ENCODE results near the gene SLC39A8.
"Not testable (repeated sequence)": the region's sequence is repeated elsewhere in the genome, so short reads cannot be mapped to it uniquely, and the experiment has no call there.

Gene SLC39A8

DNA sequence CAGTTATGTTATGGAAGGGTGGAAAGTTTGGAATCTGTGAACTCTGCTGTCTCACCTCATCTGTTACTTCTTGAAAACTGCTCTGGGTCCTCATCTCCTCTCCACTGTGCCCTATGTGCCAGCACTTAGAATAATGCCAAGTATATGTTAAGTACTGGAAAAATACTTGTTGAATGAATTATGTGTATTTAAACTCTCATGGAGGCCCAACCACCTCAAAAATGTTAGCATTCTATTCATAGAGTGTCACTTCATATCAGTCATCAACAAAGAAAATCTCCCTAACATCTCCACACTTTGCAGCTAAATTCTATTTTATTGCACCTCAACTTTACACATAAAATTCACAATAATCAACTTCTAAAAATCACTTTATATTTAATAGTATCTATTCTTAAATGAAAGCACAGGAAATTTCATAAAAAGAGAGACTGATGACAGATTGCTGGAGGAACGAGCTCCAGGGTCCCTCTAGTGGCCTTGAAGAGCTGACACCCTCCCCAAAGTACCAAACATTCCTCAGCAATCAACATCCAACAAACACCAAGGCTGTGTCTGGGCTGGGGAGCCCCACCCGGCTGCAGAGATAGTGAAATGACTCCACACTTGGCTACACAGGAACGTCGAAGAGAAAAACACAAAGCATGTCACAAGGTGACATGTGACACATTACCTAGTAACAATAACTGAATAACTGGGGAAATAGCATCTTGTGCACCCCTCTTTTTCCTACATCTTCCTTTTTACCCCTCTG lies 45.8 kb downstream of the SLC39A8 start:
- no peak for DNase-seq (ENCODE audit: low read depth in 2 of 2)

DNA sequence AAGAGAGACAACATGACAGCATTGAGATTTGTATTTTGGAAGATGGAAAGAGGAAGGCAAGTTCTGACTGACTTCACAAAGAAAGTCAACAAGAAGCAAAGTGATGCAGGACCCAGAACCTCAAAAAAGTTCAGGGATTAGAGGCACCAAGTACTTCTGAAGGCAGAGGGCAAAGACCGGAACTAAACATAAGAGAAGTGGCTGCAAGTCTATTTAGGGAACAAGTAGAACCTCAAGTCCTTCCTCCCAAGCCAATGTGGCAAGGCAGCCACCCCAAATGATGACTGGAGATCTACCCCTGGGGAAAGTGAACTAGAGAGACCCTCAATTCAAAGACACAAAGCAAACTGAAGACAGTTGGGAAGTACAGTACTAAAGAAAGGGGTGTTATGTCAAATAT lies 46.6 kb downstream of the SLC39A8 start:
- DNase-seq (ENCODE audit: low read depth in 2 of 2) = no peak

DNA sequence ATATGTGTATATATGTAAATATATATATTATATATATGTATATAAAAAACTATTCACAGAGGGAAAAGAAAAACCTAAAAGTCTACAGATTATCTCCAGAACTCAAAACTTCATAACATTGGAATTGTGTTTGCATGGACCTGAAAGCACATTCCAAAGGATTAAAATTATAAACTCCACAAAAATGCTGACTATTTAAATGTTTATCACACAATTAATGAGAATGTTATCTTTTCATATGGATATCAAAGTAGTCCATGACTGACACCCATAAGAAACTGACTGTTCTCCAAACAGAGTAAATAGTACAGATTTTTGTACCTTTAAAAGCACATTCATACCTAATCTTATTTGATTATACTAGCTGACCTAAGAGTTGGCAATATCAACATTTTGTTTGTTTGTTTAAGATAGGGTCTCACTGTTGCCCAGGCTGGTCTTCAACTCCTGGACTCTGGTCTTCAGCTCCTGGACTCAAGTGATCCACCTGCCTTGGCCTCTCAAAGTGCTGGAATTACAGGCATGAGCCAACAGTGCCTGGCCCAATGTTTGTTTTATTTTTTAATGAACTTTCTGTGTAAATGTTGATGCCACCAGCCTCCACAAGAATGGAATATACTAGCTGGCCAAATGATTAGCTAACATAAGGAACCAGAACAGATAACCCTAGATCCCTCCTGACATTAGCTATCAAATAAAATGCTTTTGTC lies 50.0 kb downstream of the SLC39A8 start:
- no peak for DNase-seq (ENCODE audit: low read depth in 2 of 2)

DNA sequence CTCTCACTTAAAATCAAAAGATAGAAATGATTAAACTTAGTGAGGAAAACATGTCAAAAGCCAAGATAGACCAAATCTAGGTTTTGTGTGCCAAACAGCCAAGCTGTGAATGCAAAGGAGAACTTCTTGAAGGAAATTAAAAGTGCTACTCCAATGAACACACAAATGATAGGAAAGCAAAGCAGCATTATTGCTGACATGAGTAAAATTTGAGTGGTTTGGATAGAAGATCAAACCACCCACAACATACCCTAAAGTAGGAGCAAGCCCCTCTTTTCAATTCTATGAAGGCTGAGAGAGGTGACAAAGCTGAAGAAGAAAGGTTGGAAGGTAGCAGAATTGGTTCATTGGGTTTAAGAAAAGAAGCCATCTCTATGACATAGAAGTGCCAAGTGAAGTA lies 56.8 kb downstream of the SLC39A8 start:
- no peak for DNase-seq (ENCODE audit: low read depth in 2 of 2)

DNA sequence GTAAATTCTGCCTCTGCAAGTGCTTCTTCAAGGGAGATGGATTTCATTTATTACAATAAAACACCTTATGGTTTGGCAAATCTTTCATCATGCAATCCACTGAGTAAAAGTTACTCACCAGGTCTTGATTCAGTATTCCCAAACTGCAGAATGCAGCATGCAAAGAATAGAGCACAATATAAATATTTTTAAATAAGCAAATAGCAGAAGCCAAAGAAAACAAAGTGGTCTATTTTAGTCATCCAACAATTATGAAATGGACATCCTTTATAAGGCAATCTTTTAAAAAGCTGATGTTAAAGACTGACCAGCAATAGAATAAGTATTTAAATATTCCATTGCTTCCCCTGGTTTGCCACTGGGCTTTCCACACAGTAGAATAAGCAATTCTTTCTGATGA lies 59.5 kb downstream of the SLC39A8 start:
- DNase-seq (ENCODE audit: low read depth in 2 of 2) = no peak

DNA sequence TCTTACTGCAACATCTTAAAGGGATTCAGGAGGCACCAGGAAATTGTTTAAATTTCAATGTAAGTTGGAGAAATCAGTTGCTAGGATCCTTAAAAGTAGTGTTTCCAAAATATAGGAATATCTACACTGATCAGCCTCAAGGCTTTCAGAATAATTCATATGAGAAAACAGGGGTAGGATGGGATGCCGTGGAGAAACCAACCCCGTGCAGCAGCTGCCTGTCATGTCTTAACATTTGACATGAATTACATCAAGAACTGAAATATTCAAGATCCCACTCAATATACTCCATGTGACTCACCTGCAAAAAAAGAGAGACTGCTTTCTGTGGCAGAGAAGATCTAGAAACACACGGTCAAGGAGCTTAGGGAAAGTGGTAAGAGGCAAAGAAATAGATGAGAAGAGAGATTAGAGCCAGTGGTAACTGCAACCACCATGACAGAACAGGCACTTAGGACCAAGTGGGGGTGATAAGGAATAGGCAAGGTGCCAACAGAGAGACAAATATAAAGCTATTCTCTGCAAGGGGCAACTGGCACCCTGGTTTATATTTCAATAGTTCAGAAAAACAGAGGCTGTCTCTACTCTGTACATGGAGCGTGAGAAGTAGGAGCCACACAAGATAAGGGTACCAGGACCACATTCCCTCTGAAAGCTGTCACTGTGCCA lies 64.0 kb downstream of the SLC39A8 start:
- no peak for DNase-seq (ENCODE audit: low read depth in 2 of 2)

DNA sequence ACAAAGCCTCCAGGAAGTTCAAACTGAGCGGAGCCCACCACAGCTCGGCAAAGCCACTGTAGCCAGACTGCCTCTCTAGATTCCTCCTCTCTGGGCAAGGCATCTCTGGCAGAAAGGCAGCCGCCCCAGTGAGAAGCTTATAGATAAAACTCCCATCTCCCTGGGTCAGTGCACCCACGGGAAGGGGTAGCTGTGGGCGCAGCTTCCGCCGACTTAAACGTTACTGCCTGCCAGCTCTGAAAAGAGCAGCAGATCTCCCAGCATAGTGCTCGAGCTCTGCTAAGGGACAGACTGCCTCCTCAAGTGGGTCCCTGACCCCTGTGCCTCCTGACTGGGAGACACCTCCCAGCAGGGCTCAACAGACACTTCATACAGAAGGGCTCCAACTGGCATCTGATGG lies 72.0 kb downstream of the SLC39A8 start:
- not testable (repeated sequence) for DNase-seq (ENCODE audit: low read depth in 2 of 2)

DNA sequence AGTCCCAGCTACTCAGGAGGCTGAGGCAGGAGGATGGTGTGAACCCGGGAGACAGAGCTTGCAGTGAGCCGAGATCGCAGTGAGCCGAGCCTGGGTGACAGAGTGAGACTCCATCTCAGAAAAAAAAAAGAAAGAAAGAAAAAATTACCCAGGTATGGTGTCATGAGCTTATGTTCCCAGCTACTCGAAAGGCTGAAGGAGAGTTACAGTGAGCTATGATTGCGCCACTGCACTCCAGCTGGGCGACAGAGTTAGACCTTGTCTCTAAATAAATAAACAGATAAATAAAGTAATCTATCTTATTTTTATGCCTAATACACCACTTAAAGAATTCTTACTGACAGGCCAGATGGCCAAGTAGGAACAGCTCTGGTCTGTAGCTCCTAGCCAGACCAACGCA lies 73.0 kb downstream of the SLC39A8 start:
- DNase-seq (ENCODE audit: low read depth in 2 of 2) = no peak

DNA sequence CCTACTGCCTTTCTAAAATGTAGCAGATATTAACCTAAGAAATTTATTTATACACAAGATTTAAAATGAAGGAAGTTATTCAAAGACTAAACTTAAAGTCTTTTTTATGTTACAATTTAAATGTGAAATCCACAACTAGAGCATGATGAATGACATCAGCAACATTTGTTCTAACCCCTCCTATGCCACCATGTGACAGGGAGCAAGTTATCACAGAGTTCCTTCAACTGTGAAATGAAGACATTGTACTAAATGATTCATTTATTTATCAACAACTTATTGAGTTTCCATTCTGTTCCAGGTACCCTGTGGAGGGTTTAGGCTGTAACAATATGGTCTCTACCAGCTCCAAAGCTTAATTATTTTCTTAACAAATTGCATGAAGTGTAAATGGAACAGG lies 76.9 kb downstream of the SLC39A8 start:
- DNase-seq (ENCODE audit: low read depth in 2 of 2) = no peak

DNA sequence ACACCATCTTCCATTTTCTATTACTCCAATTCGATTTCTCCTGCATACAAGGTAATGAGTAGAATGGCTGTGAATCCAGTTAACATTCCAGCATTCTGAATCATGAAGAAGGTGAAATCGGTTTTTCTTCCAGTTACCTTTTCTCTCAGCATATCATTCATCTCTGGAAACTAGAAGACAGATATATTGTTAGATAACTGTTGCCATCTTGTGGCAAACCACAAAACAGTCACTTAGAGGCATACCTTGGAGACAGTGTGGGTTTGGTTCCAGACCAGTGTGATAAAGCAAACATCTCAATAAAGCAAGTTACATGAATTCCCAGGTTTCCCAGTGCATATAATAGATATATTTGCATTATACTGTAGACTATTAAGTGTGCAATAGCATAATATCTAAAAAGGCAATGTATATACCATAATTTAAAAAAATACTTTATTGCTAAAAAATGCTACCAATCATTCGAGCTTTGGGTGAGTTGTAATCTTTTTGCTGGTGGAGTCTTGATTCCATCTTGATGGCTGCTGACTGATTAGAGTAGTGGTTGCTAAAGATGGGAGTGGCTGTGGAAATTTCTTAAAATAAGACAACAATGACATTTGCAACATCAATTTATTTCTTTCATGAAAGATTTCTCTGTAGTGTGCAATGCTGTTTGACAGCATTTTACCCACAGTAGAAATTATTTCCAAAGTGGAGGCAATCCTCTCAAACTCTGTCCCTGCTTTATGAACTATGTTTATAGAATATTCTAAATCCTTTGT lies 82.1 kb downstream of the SLC39A8 start:
- DNase-seq (ENCODE audit: low read depth in 2 of 2) = no peak

DNA sequence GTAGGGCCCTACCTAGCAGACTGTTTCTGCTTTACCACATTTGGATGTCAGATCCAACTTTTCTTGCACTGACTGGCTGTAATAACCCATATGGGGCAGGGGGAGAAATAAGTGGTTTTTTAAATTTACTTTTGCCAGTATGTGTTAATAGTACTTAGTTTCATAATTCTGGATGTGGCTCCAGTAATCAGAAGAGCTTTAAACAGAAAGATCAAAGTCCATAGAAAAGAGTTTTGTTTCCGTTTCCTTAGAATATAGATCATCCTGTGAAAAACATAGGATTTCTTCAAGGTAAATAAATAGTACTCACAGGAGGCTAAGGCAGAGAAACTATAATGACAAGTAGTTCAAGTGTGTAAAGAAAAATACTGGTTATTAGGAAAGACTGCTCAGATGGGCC lies 85.6 kb downstream of the SLC39A8 start:
- DNase-seq (ENCODE audit: low read depth in 2 of 2) = no peak

DNA sequence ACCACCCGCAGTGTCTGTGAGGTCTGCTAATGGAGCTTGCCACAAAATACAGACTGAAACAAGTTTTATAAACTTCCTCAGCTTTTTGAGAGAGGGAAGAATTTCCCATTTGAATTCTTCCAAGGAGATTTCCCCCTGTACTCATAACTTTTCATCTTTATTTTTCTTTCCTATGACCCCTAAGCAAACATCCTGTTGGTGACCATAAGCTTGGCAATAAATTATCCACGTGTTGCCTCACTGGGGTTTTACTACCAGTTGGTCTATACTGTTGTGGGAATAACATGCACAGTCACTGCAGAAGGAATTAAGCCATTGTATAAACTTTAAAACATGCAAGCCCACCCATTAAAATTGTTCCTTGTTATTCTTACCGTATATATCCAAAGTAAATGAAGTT lies 86.2 kb downstream of the SLC39A8 start:
- no peak for DNase-seq (ENCODE audit: low read depth in 2 of 2)

DNA sequence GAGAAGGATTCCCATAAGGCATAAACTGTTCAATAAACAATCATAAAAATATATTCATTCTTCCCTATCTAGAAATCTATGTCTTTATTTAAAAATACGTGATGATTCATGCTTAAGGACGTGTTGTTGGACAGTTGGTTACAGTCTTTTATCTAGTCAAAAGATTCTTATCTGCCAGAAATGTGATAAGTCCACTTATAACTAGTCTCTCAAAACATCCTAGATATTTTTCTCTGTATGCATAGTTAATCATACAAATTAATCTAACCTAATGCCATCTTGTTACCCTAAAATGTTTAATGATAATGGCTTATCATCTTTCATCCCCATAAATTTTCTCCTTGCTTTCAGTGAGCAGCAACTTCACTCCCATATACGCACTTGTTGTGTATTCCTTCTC lies 89.0 kb downstream of the SLC39A8 start:
- no peak for DNase-seq (ENCODE audit: low read depth in 2 of 2)

DNA sequence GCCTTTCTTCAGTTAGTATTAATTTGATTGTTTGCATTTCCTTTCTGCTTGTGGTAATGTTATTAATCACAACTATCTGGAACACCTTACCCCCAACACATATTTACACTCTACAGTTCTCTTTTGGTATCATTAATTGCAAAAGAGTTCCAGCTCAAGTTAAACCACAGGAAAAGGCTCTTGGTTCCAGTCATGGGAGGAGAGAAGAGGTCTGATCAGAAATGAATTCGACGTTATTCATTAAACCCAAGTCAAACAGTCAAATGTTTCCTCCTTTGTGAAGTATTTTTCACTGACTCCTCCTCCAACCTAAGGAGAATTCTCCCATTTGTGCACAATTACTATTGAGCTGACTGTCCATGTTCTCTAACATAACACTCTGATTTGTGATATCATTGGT lies 91.4 kb downstream of the SLC39A8 start:
- no peak for DNase-seq (ENCODE audit: low read depth in 2 of 2)

DNA sequence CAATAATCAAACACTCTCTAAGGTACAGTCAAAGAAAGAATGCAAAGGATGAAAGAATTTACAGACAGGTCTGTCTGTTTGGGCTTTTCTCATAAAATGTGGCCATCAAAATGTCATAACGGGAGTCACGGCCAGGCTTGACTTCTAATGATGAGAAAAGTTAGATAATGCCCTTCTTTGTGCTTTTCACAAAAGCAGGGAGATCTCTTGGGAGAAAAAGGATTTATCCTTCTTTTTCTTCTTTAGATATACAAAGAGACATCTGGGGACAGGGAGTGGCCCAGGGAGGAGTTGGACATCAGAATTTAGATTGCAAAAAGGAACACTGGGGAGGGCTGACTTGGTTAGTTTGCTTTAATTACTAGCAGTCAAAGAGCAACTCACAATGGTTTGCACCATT lies 93.1 kb downstream of the SLC39A8 start:
- DNase-seq (ENCODE audit: low read depth in 2 of 2) = no peak

DNA sequence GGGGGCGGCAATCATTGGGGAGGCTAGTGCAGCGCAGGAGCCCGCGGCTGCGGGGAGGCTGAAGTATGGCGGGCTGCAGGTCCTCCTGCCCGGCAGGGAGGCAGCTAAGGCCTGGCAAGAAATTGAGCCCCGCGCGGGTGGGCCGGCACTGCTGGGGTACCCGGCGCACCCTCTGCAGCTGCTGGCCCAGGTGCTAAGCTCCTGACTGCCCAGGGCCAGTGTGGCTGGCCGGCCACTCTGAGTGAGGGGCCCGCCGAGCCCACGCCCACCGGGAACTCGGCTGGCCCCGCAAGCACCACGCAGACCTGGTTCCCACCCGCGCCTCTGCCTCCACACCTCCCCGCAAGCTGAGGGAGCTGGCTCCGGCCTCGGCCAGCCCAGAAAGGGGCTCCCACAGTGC lies 94.9 kb downstream of the SLC39A8 start:
- DNase-seq (ENCODE audit: low read depth in 2 of 2) = no peak

DNA sequence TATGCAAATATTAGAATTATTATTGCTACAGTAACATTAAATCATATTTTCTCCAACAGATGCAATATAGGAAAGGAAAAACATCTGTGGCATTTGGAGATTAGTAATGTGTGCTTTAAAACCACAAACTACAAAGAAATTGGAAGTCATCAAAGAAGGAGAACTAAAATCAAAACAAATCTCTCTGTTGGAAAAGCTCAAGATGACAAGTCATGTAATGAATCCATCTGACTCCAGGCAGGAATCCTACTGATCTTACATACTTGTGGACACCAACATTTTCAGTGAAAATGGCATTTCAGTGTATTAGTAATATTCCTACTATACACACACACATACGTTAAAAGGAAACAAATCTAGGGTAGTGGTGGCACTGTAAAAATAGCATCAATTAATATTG lies 98.2 kb downstream of the SLC39A8 start:
- DNase-seq (ENCODE audit: low read depth in 2 of 2) = no peak

DNA sequence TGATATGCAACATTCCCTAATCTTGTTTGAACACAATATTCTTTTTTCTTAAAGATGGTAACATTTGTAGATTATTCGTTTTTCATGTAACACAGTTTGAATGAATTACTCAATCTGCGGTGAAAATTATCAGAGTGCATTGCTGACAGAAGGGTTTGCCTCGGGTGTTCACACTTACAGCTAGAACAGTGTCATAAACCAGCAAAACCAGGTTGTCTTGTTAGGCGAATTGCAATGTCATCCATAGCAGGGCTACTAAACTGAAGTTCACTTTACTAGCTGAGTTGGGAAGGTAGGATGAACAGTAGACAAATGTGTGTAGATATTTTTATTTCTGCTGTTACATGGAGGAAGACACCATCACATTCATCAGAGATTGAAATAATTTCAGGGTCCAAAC lies 98.9 kb downstream of the SLC39A8 start:
- DNase-seq (ENCODE audit: low read depth in 2 of 2) = no peak

DNA sequence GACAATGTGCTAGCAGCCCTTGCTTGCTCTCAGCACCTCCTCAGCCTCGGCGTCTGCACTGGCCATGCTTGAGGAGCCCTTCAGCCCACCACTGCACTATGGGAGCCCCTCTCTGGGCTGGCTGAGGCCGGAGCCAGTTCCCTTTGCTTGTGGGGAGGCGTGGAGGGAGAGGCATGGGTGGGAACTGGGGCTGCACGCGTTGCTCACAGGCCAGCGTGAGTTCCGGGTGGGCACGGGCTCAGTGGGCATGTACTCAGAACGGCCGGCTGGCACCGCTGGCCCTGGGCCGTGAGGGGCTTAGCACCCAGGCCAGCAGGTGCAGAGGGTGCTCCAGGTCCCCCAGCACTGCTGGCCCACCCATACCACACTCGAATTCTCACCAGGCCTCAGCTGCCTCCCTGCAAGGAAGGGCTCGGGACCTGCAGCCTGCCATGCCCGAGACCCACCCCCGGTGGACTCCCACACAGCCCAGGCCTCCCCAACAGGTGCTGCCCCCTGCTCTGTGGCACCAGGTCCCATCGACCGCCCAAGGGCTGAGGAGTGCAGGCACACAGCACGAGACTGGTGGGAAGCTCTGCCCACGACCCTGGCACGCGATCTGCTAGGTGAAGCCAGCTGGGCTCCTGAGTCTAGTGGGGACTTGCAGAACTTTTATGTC lies 100.3 kb downstream of the SLC39A8 start:
- DNase-seq (ENCODE audit: low read depth in 2 of 2) = no peak

DNA sequence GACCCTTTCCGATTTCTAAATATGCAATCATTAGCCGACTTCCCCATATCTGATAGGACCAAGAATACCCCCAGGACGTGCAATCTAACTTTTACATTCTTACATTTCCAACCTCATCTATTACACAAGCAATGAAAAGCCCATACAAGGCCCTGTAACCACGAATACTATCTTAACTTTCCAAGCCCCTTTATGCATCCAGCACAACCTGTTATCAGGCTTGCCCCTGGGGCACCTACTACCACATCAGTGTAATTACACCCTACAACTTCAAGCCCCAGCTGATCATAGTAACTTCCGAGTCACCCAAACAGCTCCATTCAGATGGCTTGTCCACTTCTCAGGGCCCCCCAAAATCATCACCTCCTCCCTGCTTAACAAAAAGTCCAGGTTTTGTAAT lies 102.0 kb downstream of the SLC39A8 start:
- not testable (repeated sequence) for DNase-seq (ENCODE audit: low read depth in 2 of 2)

DNA sequence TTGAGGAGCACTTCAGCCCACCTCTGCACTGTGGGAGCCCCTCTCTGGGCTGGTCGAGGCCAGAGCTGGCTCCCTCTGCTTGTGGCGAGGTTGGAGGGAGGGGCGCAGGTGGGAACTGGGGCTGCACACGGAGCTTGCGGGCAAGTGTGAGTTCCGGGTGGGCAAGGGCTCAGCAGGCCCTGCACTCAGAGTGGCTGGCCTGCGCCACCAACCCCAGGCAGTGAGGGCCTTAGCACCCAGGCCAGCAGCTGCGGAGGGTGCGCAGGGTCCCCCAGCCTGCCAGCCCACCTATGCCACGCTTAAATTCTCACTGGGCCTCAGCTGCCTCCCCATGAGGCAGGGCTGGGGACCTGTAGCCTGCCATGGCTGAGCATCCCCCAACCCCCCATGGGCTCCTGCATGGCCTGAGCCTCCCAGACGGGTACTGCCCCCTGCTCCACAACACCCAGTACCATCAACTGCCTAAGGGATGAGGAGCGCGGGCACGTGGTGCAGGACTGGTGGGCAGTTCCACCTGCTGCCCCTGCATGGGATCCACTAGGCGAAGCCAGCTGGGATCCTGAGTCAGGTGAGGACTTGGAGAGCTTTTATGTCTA lies 110.9 kb downstream of the SLC39A8 start:
- DNase-seq (ENCODE audit: low read depth in 2 of 2) = no peak

All from stimulated activated CD8-positive, alpha-beta memory T cell treated with anti-CD3 and anti-CD28 coated beads, Interleukin-15, amount 100 ng/mL, for 4 hours (primary cell).